GM12878 (cell line): ENCODE data around the gene PPP1R27.

ENCODE experiments used
- HDAC2 ChIP-seq: fragments of 200-600 bp; sonication (generic); IDR thresholded peaks from 2 replicates; pipeline ENCODE4 v1.6.1; 2017
- SIX5 ChIP-seq: IDR thresholded peaks from 2 replicates; pipeline ENCODE4 v1.6.1; 2011; ENCODE audit warnings: mild to moderate bottlenecking, low read depth, low read length, moderate library complexity; ENCODE audit not compliant: severe bottlenecking

DNA sequence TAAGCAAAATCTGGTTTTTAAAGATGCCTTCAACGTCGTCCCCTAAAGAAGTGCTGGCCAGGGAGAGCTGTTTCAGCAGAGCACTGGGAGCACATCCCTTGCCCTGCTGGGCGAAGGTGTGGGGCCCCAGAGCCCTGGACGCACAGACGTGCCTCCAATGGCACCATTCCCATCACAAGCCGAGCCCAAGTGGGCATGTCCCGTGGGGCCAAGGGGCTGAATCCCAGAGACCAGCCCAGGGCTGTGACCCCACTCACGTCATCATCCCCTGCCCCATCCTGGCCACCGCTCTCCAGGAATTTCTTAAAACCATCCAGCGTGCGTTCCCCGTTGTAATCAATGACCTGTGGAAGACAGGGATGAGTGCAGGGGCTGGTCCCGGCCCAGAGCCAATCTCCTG lies 10.0 kb upstream of the PPP1R27 start:
- TF ChIP-seq SIX5 (no peak), HDAC2 (no peak)
